Keratinocyte (primary cell): ENCODE data around the gene IGF2BP1. TPM values are rescaled to one million over a fixed set of nuclear protein-coding genes. Genes with fewer than 3 reads are reported as not detected.
"Not testable (repeated sequence)": the region's sequence is repeated elsewhere in the genome, so short reads cannot be mapped to it uniquely, and the experiment has no call there.

Source experiments
- DNase-seq: peaks from one replicate; pipeline ENCODE4 v3.0.0-alpha.2; 2011; ENCODE audit warnings: low read depth, missing footprints, low spot score
- FAIRE-seq: peaks from 2 replicates; lab custom pipeline; 2011; peaks lifted over from hg19 to GRCh38; lab: Jason Lieb, UNC
- H2AFZ ChIP-seq: 2 replicates; pipeline ENCODE4 v1.6.0; 2012; ENCODE audit warnings: low read length, control low read depth, inconsistent platforms; ENCODE audit not compliant: control insufficient read depth
- H3K27ac ChIP-seq: 2 replicates; pipeline ENCODE4 v1.5.1; 2011; ENCODE audit warnings: low read length; ENCODE audit not compliant: control insufficient read depth, insufficient read depth
- H3K27me3 ChIP-seq: 3 replicates; pipeline ENCODE4 v1.6.0; 2011; ENCODE audit warnings: low read length; ENCODE audit not compliant: control insufficient read depth, insufficient read depth; ENCODE audit errors: extremely low read depth
- H3K36me3 ChIP-seq, 2 experiments: 2 replicates in 1 of 2; 3 replicates in 1 of 2; pipeline ENCODE4 v1.5.1; 2011; ENCODE audit warnings: low read length in 2 of 2, mild to moderate bottlenecking in 1 of 2; ENCODE audit not compliant: control insufficient read depth in 2 of 2, insufficient read depth in 2 of 2; ENCODE audit errors: extremely low read depth in 1 of 2
- H3K4me1 ChIP-seq: 3 replicates; pipeline ENCODE4 v1.5.1; 2011; ENCODE audit warnings: low read length; ENCODE audit not compliant: control insufficient read depth, insufficient read depth; ENCODE audit errors: extremely low read depth
- H3K4me2 ChIP-seq: 3 replicates; pipeline ENCODE4 v1.6.0; 2011; ENCODE audit warnings: low read depth, low read length; ENCODE audit not compliant: control insufficient read depth, insufficient read depth; ENCODE audit errors: extremely low read depth
- H3K4me3 ChIP-seq, 3 experiments: fragments of 200-600 bp in 1 of 3; sonication (generic) in 1 of 3; 2 replicates in 2 of 3; 3 replicates in 1 of 3; pipeline ENCODE4 v1.5.1; 2011 to 2016; ENCODE audit warnings: low read length in 3 of 3, mild to moderate bottlenecking in 3 of 3, control low read depth in 2 of 3, inconsistent platforms in 1 of 3, low read depth in 1 of 3, mixed read lengths in 1 of 3, mixed run types in 1 of 3, moderate library complexity in 1 of 3; ENCODE audit not compliant: control insufficient read depth in 2 of 3, insufficient read depth in 2 of 3; ENCODE audit errors: extremely low read depth in 1 of 3
- H3K79me2 ChIP-seq: 2 replicates; pipeline ENCODE4 v1.6.0; 2012; ENCODE audit warnings: low read length; ENCODE audit not compliant: control insufficient read depth, insufficient read depth
- H3K9ac ChIP-seq: 3 replicates; pipeline ENCODE4 v1.6.0; 2011; ENCODE audit warnings: low read length; ENCODE audit not compliant: control insufficient read depth, insufficient read depth; ENCODE audit errors: extremely low read depth
- H3K9me1 ChIP-seq: 3 replicates; pipeline ENCODE4 v1.6.0; 2011; ENCODE audit warnings: low read length; ENCODE audit not compliant: control insufficient read depth, insufficient read depth; ENCODE audit errors: extremely low read depth
- H3K9me3 ChIP-seq: 2 replicates; pipeline ENCODE4 v1.5.1; 2012; ENCODE audit warnings: low read depth, low read length; ENCODE audit not compliant: control insufficient read depth
- H4K20me1 ChIP-seq: 3 replicates; pipeline ENCODE4 v1.6.0; 2011; ENCODE audit warnings: low read length; ENCODE audit not compliant: control insufficient read depth, insufficient read depth; ENCODE audit errors: extremely low read depth
- EZH2 ChIP-seq: IDR thresholded peaks from one replicate; pipeline ENCODE4 v1.6.1; 2012; ENCODE audit warnings: inconsistent platforms, mild to moderate bottlenecking, low read length, moderate library complexity
- dilution Hi-C: fragments of 300-500 bp; cut with MboI; formaldehyde crosslinking; loops from one replicate; pipeline ENCODE4 v1.7.0; 2020; ENCODE audit warnings: low sequenced_read_pairs; ENCODE audit not compliant: extremely low pct_ligation_motif_present
- polyA plus RNA-seq, 5 experiments: library from polyadenylated mRNA; depleted of rRNA in 3 of 5; stranded (reverse) in 3 of 5; stranded (forward) in 1 of 5; unstranded in 1 of 5; fragments of >200 nt; gene quantifications; 1 replicate in 1 of 5; 2 replicates in 3 of 5; 3 replicates in 1 of 5; pipeline versions ENCODE4 v1.2.1 to v1.2.3, GENCODE V29; 2011 to 2012; ENCODE audit warnings: missing spikeins in 2 of 5, low read depth in 1 of 5, low replicate concordance in 1 of 5
- TF ChIP-seq, protein P1 (sequence below), 3 experiments: IDR thresholded peaks in 1 of 3; conservative IDR thresholded peaks in 1 of 3; optimal IDR thresholded peaks in 1 of 3; 2 replicates in 2 of 3; 3 replicates in 1 of 3; pipeline versions ENCODE3 to v1.5.1; 2011; ENCODE audit warnings: low read length in 3 of 3, mild to moderate bottlenecking in 3 of 3, moderate library complexity in 2 of 3, control low read depth in 1 of 3, inconsistent platforms in 1 of 3; ENCODE audit not compliant: insufficient read depth in 2 of 3; ENCODE audit errors: extremely low read depth in 1 of 3

IGF2BP1 gene
- polyA plus RNA-seq, 1 donor (not counting 4 experiments of a cell fraction or from before 2014, with no cell fraction given) = not detected

- Histone ChIP-seq H3K4me1 (peaks cover 8% of the 10 kb centered on the region), H3K27me3 (no peaks in the 10 kb centered on the region), H3K79me2 (no peaks in the 10 kb centered on the region), H3K36me3 (no peaks in the 10 kb centered on the region), H3K9ac (no peak overlapping the region), H2AFZ (no peak overlapping the region), H3K4me2 (no peak overlapping the region), H4K20me1 (no peaks in the 10 kb centered on the region), H3K9me1 (no peaks in the 10 kb centered on the region), H3K4me3 (no peak overlapping the region), H3K9me3 (no peaks in the 10 kb centered on the region), H3K27ac (no peak overlapping the region)
- dilution Hi-C loops = no loop called here
- no peak for TF ChIP-seq EZH2
- TF ChIP-seq, protein P1, sequence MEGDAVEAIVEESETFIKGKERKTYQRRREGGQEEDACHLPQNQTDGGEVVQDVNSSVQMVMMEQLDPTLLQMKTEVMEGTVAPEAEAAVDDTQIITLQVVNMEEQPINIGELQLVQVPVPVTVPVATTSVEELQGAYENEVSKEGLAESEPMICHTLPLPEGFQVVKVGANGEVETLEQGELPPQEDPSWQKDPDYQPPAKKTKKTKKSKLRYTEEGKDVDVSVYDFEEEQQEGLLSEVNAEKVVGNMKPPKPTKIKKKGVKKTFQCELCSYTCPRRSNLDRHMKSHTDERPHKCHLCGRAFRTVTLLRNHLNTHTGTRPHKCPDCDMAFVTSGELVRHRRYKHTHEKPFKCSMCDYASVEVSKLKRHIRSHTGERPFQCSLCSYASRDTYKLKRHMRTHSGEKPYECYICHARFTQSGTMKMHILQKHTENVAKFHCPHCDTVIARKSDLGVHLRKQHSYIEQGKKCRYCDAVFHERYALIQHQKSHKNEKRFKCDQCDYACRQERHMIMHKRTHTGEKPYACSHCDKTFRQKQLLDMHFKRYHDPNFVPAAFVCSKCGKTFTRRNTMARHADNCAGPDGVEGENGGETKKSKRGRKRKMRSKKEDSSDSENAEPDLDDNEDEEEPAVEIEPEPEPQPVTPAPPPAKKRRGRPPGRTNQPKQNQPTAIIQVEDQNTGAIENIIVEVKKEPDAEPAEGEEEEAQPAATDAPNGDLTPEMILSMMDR (optimal IDR thresholded peaks at IDR 0.05 in 1 of 3, IDR thresholded peaks at IDR 0.05 in 1 of 3, conservative IDR thresholded peaks at IDR 0.05 in 1 of 3; ENCODE audit: extremely low read depth in 1 of 3, insufficient read depth in 2 of 3, low read length in 3 of 3) = no peak
- FAIRE-seq (no peak), DNase-seq (no peak)
These were observed 25.3 kb downstream of the IGF2BP1 start for GRCh38 chr17:49022391-49022941.

DNA sequence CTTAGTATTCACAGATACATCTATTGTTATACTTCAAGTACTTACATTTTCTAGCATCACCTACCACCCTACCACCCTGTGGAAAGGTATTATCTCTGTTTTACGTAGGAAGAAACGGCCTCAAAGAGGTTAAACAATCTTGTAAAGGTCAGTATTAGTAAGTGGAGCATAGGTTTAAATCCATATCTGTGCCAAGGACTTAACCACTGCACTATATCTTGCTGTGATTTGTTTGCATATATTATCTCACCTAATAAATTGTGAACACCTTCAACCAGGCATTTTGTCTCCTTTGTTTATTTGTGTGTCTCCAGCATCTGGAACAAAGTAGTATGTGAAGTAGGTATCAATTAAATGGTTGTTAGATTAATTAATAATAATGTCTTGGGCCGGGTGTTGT, 27.3 kb downstream of the IGF2BP1 start:
- dilution Hi-C loops = no loop called here
- Histone ChIP-seq H4K20me1 (no peaks in the 10 kb centered on the region), H2AFZ (no peak overlapping the region), H3K4me3 (no peak overlapping the region), H3K27ac (no peak overlapping the region), H3K9ac (no peak overlapping the region), H3K4me2 (no peak overlapping the region), H3K4me1 (peaks cover 8% of the 10 kb centered on the region), H3K9me3 (no peaks in the 10 kb centered on the region), H3K27me3 (no peaks in the 10 kb centered on the region), H3K36me3 (no peaks in the 10 kb centered on the region), H3K9me1 (no peaks in the 10 kb centered on the region), H3K79me2 (no peaks in the 10 kb centered on the region)
- FAIRE-seq (no peak), DNase-seq (no peak)
- TF ChIP-seq, protein P1 (optimal IDR thresholded peaks at IDR 0.05 in 1 of 3, IDR thresholded peaks at IDR 0.05 in 1 of 3, conservative IDR thresholded peaks at IDR 0.05 in 1 of 3; ENCODE audit: extremely low read depth in 1 of 3, insufficient read depth in 2 of 3, low read length in 3 of 3) = no peak
- no peak for TF ChIP-seq EZH2

DNA sequence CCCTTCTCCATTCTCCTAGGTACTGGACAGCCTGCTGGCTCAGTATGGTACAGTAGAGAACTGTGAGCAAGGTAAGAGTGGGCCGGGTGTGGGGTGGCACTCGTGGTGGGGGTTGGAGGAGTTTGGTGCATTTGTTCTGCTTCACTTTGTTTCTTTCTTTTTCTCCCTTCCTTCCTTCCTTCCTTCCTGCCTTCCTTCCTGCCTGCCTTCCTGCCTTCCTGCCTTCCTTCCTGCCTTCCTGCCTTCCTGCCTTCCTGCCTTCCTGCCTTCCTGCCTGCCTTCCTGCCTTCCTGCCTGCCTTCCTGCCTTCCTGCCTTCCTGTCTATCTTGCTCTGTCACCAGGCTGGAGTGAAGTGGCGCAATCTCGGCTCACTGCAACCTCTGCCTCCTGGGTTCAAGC, 29.3 kb downstream of the IGF2BP1 start:
- DNase-seq, H4K20me1 ChIP-seq, H3K4me2 ChIP-seq, H3K79me2 ChIP-seq, H3K9me1 ChIP-seq, H3K9ac ChIP-seq, H3K27ac ChIP-seq, H2AFZ ChIP-seq, H3K4me3 ChIP-seq, H3K9me3 ChIP-seq, dilution Hi-C loops, H3K36me3 ChIP-seq, FAIRE-seq, H3K27me3 ChIP-seq, H3K4me1 ChIP-seq: not testable (repeated sequence)
